ENCODE measurements around the gene APBA2. TPM values are rescaled to one million over a fixed set of nuclear protein-coding genes. Genes with fewer than 3 reads are reported as not detected.

APBA2 gene
- total and polyA plus RNA-seq, 10 of the 15 experiments (the other 5 are each of a cell fraction or from before 2014, with no cell fraction given), result 0.06 to 0.26 (median 0.07) TPM; not detected in 7

DNA sequence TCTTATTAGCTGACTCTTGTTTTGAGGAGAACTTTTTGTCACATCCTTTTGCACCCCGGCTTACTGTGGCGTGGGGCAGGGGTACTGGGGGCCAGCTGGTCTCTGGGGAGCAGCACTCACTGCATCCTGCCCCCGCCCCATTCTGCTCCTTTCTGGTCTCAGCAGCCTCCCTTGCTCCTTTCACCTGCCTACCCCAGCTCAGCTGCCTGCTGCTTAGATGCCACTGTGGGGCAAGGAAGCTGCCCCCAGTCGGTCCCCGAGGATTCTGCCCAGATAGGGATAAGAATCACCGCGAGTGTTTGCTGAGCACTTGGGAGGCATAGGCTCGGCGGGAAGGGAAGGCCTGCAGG lies 32.0 kb downstream of the APBA2 start:
- no TSS peak for BruUV-seq (replicated peaks)
- FAIRE-seq (no peak), DNase-seq (ENCODE audit: low read depth, low spot score) (no peak), ATAC-seq (no peak)
- ChIA-PET POLR2A (no interaction called here), CTCF (no interaction called here), SMC1A (ENCODE audit: uncharacterized antibody, unreplicated experiment) (no interaction called here), RAD21 (ENCODE audit: unreplicated experiment) (no interaction called here)
- Histone ChIP-seq H3K9ac (ENCODE audit: control insufficient read depth, insufficient read depth, low read length) (no peak overlapping the region), H3K9me3 (replicated peaks; ENCODE audit: control insufficient read depth, insufficient read depth, low read length) (no peaks in the 10 kb centered on the region), H3K36me3 (ENCODE audit: control insufficient read depth in 2 of 2, insufficient read depth in 2 of 2, low read length in 1 of 2) (no peaks in the 10 kb centered on the region), H3K79me2 (ENCODE audit: control insufficient read depth, insufficient read depth, low read length) (no peaks in the 10 kb centered on the region), H3K4me2 (ENCODE audit: control insufficient read depth, insufficient read depth) (no peak overlapping the region), H3K27me3 (replicated peaks in 1 of 2; ENCODE audit: control insufficient read depth in 2 of 2, insufficient read depth in 2 of 2, low read length in 1 of 2) (no peaks in the 10 kb centered on the region), H3K4me1 (ENCODE audit: control insufficient read depth, insufficient read depth, low read length) (no peaks in the 10 kb centered on the region), H4K20me1 (ENCODE audit: control insufficient read depth, insufficient read depth) (no peaks in the 10 kb centered on the region), H3K27ac (ENCODE audit: control insufficient read depth, insufficient read depth) (no peak overlapping the region), H3K4me3 (no peak overlapping the region), H2AFZ (ENCODE audit: control insufficient read depth, low read depth, low read length) (no peak overlapping the region)
- in situ Hi-C loops (cut with MboI) (no loop called here), intact Hi-C loops (cut with micrococcal nuclease; ENCODE audit: unreplicated experiment) (no loop called here)
- TF ChIP-seq POLR2AphosphoS5 (IDR thresholded peaks at IDR 0.05; ENCODE audit: low read length) (no peak), HCFC1 (IDR thresholded peaks at IDR 0.05; ENCODE audit: low read length) (no peak), NR2C2 (IDR thresholded peaks at IDR 0.05; ENCODE audit: borderline replicate concordance, control insufficient read depth, insufficient read length, low read depth) (no peak), FOXK2 (IDR thresholded peaks at IDR 0.05) (no peak), EP300 (IDR thresholded peaks at IDR 0.05; ENCODE audit: borderline replicate concordance in 1 of 2, control insufficient read depth in 1 of 2, low read depth in 2 of 2, low read length in 2 of 2) (no peak), RAD51 (IDR thresholded peaks at IDR 0.05) (no peak), NFXL1 (IDR thresholded peaks at IDR 0.05; ENCODE audit: borderline replicate concordance) (no peak), CEBPB (IDR thresholded peaks at IDR 0.05; ENCODE audit: borderline replicate concordance in 1 of 2, low read depth in 2 of 2, low read length in 2 of 2) (no peak), RELA (IDR thresholded peaks at IDR 0.05; ENCODE audit: borderline replicate concordance, partially characterized antibody) (no peak), IRF4 (IDR thresholded peaks at IDR 0.05; ENCODE audit: low read depth, low read length) (no peak), SMARCA5 (IDR thresholded peaks at IDR 0.05) (no peak)
- TF ChIP-seq, protein P1, sequence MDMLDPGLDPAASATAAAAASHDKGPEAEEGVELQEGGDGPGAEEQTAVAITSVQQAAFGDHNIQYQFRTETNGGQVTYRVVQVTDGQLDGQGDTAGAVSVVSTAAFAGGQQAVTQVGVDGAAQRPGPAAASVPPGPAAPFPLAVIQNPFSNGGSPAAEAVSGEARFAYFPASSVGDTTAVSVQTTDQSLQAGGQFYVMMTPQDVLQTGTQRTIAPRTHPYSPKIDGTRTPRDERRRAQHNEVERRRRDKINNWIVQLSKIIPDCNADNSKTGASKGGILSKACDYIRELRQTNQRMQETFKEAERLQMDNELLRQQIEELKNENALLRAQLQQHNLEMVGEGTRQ (IDR thresholded peaks at IDR 0.05; ENCODE audit: borderline replicate concordance, low read depth, low read length), result no peak
- 46% methylated on average over 9 of the region's 9 CpGs for WGBS (ENCODE audit: insufficient coverage, insufficient replicate concordance, low lambda C conversion rate, missing lambda C conversion rate)
